HG02571 (cell line): ENCODE measurements around the gene PDCD1LG2.

Experiments
- ATAC-seq: cut with Tn5 transposase; IDR thresholded peaks from one replicate; pipeline ENCODE4 v1.9.1; 2021; ENCODE audit warnings: mild to moderate bottlenecking, moderate library complexity; ENCODE audit not compliant: unreplicated experiment

PDCD1LG2 gene

GRCh38 chr9:5529683-5530221 lies 19.4 kb downstream of the PDCD1LG2 start:
- peak; percentile 53 for ATAC-seq

GRCh38 chr9:5531101-5531882 lies 21.0 kb downstream of the PDCD1LG2 start:
- no peak for ATAC-seq

GRCh38 chr9:5532306-5532705 lies 22.0 kb downstream of the PDCD1LG2 start:
- no peak for ATAC-seq

- no peak for ATAC-seq
These were observed 22.5 kb downstream of the PDCD1LG2 start for GRCh38 chr9:5532790-5533189.

GRCh38 chr9:5536684-5537083 lies 26.4 kb downstream of the PDCD1LG2 start:
- ATAC-seq, result peak; percentile 63

- no peak for ATAC-seq
These were observed 33.8 kb downstream of the PDCD1LG2 start for GRCh38 chr9:5543875-5544702.

- ATAC-seq, result no peak
These were observed 39.6 kb downstream of the PDCD1LG2 start for GRCh38 chr9:5549658-5550650.

- no peak for ATAC-seq
These were observed 41.2 kb downstream of the PDCD1LG2 start for GRCh38 chr9:5551368-5552150.

GRCh38 chr9:5552301-5552700 lies 42.0 kb downstream of the PDCD1LG2 start:
- no peak for ATAC-seq

GRCh38 chr9:5553211-5553610 lies 42.9 kb downstream of the PDCD1LG2 start:
- ATAC-seq, result no peak

- no peak for ATAC-seq
These were observed 43.9 kb downstream of the PDCD1LG2 start for GRCh38 chr9:5554254-5554653.

- ATAC-seq, result no peak
These were observed 45.9 kb downstream of the PDCD1LG2 start for GRCh38 chr9:5556101-5556705.

GRCh38 chr9:5557606-5558587 lies 47.6 kb downstream of the PDCD1LG2 start:
- ATAC-seq, result peak; percentile 55

GRCh38 chr9:5559659-5560058 lies 49.3 kb downstream of the PDCD1LG2 start:
- no peak for ATAC-seq

- no peak for ATAC-seq
These were observed 50.2 kb downstream of the PDCD1LG2 start for GRCh38 chr9:5560443-5561100.

- no peak for ATAC-seq
These were observed 51.6 kb downstream of the PDCD1LG2 start for GRCh38 chr9:5561828-5562488.

- no peak for ATAC-seq
These were observed 52.6 kb downstream of the PDCD1LG2 start for GRCh38 chr9:5562806-5563416.
